KMS-11 (cell line): Measurements from ENCODE around the gene HMGB1.

Source experiments
- H2AFZ ChIP-seq: fragments of 200-600 bp; sonication (generic); 2 replicates; pipeline ENCODE4 v1.6.1; 2016; ENCODE audit warnings: antibody characterized with exemption, mixed run types, low read depth
- H3K27ac ChIP-seq: fragments of 200-600 bp; sonication (generic); 2 replicates; pipeline ENCODE4 v1.6.1; 2016; ENCODE audit warnings: mild to moderate bottlenecking, mixed run types
- H3K27me3 ChIP-seq: fragments of 200-600 bp; sonication (generic); 2 replicates; pipeline ENCODE4 v1.6.1; 2017; ENCODE audit warnings: mild to moderate bottlenecking, low read depth, mixed run types, moderate library complexity; ENCODE audit not compliant: insufficient read depth
- H3K36me3 ChIP-seq: fragments of 200-600 bp; sonication (generic); 2 replicates; pipeline ENCODE4 v1.6.1; 2017; ENCODE audit warnings: mild to moderate bottlenecking, mixed run types; ENCODE audit not compliant: insufficient read depth
- H3K4me1 ChIP-seq: fragments of 200-600 bp; sonication (generic); 2 replicates; pipeline ENCODE4 v1.6.1; 2016; ENCODE audit warnings: mild to moderate bottlenecking, low read depth, mixed run types; ENCODE audit not compliant: poor library complexity, severe bottlenecking
- H3K4me2 ChIP-seq: fragments of 200-600 bp; sonication (generic); 2 replicates; pipeline ENCODE4 v1.7.0; 2016; ENCODE audit warnings: mild to moderate bottlenecking, mixed run types
- H3K4me3 ChIP-seq: fragments of 200-600 bp; sonication (generic); IDR thresholded peaks from 2 replicates; pipeline ENCODE4 v1.6.1; 2017; ENCODE audit warnings: low read depth, low read length, mixed read lengths; ENCODE audit not compliant: insufficient read depth
- H3K79me2 ChIP-seq: fragments of 200-600 bp; sonication (generic); 2 replicates; pipeline ENCODE4 v1.6.1; 2016; ENCODE audit warnings: low read depth, mixed run types; ENCODE audit not compliant: insufficient read depth
- H3K9ac ChIP-seq: fragments of 200-600 bp; sonication (generic); 2 replicates; pipeline ENCODE4 v1.6.1; 2016; ENCODE audit warnings: mild to moderate bottlenecking, mixed run types
- H4K20me1 ChIP-seq: fragments of 200-600 bp; sonication (generic); 2 replicates; pipeline ENCODE4 v1.6.1; 2016; ENCODE audit warnings: mild to moderate bottlenecking, mixed run types; ENCODE audit not compliant: insufficient read depth
- TF ChIP-seq, protein P1 (sequence below): fragments of 200-600 bp; sonication (generic); conservative IDR thresholded peaks from 2 replicates; pipeline ENCODE4 v1.6.1; 2017; ENCODE audit warnings: low read depth, mild to moderate bottlenecking, antibody characterized with exemption, low read length, moderate library complexity, mixed read lengths

The HMGB1 gene

DNA sequence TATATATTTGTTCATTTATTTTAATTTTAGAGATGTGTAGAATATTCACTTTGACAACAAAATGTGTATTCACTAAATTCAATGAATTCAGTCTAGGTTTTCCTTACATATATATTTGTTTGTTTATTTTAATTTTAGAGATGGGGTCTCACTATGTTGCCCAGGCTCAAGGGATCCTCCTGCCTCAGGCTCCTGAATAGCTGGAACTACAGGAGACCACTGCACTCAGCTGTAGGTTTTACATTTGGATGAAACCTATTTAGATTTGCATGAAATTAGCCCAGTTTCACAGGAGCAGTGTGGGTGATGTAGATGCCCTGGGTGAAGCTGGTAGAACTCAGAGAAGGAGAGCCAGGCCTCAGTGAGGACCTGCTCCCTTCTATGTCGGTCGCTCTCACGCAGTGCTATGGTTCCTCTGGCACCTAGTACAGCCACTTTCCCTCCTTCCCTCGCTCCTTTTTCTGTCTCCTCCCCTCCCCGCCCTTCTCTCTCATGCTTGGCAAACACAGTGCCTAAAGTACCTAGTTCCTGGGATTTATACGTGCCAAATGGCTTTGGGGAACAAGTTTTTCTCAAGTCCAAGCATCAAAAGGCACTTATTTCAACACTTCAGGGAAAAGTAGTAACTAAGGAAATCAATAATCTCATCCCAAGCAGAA is 14.7 kb upstream of the HMGB1 start:
- H2AFZ ChIP-seq: no peak overlapping the region
- H3K4me3 ChIP-seq: no peak overlapping the region
- H3K79me2 ChIP-seq: no peaks in the 10 kb centered on the region
- no peaks in the 10 kb centered on the region for H3K27me3 ChIP-seq
- no peak overlapping the region for H3K9ac ChIP-seq
- H3K27ac ChIP-seq: no peak overlapping the region
- no peak overlapping the region for H3K4me2 ChIP-seq
- no peaks in the 10 kb centered on the region for H3K4me1 ChIP-seq
- TF ChIP-seq, protein P1, sequence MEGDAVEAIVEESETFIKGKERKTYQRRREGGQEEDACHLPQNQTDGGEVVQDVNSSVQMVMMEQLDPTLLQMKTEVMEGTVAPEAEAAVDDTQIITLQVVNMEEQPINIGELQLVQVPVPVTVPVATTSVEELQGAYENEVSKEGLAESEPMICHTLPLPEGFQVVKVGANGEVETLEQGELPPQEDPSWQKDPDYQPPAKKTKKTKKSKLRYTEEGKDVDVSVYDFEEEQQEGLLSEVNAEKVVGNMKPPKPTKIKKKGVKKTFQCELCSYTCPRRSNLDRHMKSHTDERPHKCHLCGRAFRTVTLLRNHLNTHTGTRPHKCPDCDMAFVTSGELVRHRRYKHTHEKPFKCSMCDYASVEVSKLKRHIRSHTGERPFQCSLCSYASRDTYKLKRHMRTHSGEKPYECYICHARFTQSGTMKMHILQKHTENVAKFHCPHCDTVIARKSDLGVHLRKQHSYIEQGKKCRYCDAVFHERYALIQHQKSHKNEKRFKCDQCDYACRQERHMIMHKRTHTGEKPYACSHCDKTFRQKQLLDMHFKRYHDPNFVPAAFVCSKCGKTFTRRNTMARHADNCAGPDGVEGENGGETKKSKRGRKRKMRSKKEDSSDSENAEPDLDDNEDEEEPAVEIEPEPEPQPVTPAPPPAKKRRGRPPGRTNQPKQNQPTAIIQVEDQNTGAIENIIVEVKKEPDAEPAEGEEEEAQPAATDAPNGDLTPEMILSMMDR: no peak
- no peaks in the 10 kb centered on the region for H4K20me1 ChIP-seq
- no peaks in the 10 kb centered on the region for H3K36me3 ChIP-seq

DNA sequence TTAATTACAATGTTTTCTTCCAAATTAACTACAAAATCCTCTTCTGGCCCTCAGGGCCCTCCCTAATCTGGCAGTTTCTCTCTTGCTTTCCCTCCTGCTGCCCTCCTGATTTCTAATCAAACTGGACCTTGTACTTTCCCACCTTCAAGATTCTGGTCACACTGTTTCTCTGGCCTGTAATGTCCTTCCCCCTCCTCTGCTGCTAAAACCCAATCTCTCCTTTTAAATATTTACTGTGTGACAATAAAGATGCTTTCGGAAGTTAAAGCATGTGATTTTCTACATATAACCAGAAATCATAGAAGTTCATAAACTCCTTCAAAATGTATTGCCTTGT is 14.1 kb upstream of the HMGB1 start:
- H3K36me3 ChIP-seq: no peaks in the 10 kb centered on the region
- no peak overlapping the region for H3K4me3 ChIP-seq
- TF ChIP-seq, protein P1: no peak
- H4K20me1 ChIP-seq: no peaks in the 10 kb centered on the region
- H3K27me3 ChIP-seq: no peaks in the 10 kb centered on the region
- no peaks in the 10 kb centered on the region for H3K79me2 ChIP-seq
- no peak overlapping the region for H3K4me2 ChIP-seq
- no peak overlapping the region for H2AFZ ChIP-seq
- no peak overlapping the region for H3K9ac ChIP-seq
- no peak overlapping the region for H3K27ac ChIP-seq
- H3K4me1 ChIP-seq: no peaks in the 10 kb centered on the region

GRCh38 chr13:30479154-30479882 is 13.6 kb upstream of the HMGB1 start:
- H3K9ac ChIP-seq: no peak overlapping the region
- no peaks in the 10 kb centered on the region for H3K27me3 ChIP-seq
- TF ChIP-seq, protein P1: no peak
- no peak overlapping the region for H3K27ac ChIP-seq
- no peaks in the 10 kb centered on the region for H3K4me1 ChIP-seq
- no peaks in the 10 kb centered on the region for H3K79me2 ChIP-seq
- H3K4me2 ChIP-seq: no peak overlapping the region
- H3K4me3 ChIP-seq: no peak overlapping the region
- H2AFZ ChIP-seq: no peak overlapping the region
- no peaks in the 10 kb centered on the region for H3K36me3 ChIP-seq
- H4K20me1 ChIP-seq: no peaks in the 10 kb centered on the region

DNA sequence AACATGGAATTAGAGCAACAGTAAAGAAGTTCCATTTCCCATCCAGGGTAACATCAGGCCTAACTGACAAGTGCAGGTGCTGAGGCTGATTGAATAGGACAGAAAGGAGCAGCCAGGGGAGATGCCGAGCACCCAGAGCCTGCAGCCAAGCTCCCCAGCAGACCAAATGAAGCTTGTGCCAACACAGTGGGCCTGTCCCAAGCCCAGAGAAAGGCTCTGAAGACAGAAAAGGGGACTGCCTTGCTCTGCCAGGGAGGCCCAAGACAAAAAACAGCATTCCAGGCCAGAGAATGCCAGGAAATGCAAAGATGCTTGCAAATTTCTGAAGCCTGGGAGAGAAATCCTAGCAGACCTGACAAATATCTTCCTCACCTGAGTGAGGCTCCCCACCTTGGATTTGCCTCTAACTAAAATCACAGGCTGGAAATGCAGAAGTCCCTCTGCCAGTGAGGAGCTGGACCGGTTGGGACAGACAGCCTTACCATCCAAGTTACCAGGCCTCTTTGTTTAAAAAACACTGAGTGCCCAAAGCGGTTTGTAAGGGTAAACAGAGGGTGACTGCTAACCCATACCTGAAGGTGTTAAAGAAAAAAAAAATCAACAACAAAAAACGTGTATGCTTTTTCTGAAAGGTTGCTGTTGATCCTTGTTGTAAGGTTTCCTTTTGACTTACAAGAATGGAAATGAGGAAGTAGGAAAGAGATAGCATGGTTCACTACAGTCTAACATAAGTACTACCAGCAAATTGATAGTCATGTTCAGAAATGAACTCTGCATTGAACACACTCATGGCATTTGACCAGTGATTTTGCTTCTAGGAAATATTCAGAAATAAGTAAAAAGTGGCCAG is 11.8 kb upstream of the HMGB1 start:
- H3K4me3 ChIP-seq: no peak overlapping the region
- no peaks in the 10 kb centered on the region for H4K20me1 ChIP-seq
- TF ChIP-seq, protein P1: no peak
- H3K4me1 ChIP-seq: no peaks in the 10 kb centered on the region
- H3K27me3 ChIP-seq: no peaks in the 10 kb centered on the region
- no peak overlapping the region for H3K27ac ChIP-seq
- H3K9ac ChIP-seq: no peak overlapping the region
- H3K4me2 ChIP-seq: no peak overlapping the region
- no peaks in the 10 kb centered on the region for H3K79me2 ChIP-seq
- no peak overlapping the region for H2AFZ ChIP-seq
- no peaks in the 10 kb centered on the region for H3K36me3 ChIP-seq
